Activated effector memory CD4-positive, alpha-beta T cell treated with Interleukin-2 at 50 U/mL for 16 hours (primary cell): ENCODE results near the gene TOR1AIP2.

Source experiments
- DNase-seq: peaks from one replicate; pipeline ENCODE4 v3.0.0-alpha.2; 2020

Gene TOR1AIP2

GRCh38 chr1:179825206-179825605 is 52.4 kb downstream of the TOR1AIP2 start:
- no peak for DNase-seq

- DNase-seq: no peak
Observed at GRCh38 chr1:179824265-179824664, 53.3 kb downstream of the TOR1AIP2 start.

GRCh38 chr1:179823693-179824092 is 53.9 kb downstream of the TOR1AIP2 start:
- DNase-seq: no peak

GRCh38 chr1:179822065-179822464 is 55.5 kb downstream of the TOR1AIP2 start:
- DNase-seq: no peak

GRCh38 chr1:179821524-179821923 is 56.1 kb downstream of the TOR1AIP2 start:
- DNase-seq: no peak

GRCh38 chr1:179820226-179820970 is 57.2 kb downstream of the TOR1AIP2 start:
- no peak for DNase-seq

- no peak for DNase-seq
Observed at GRCh38 chr1:179818743-179819173, 58.8 kb downstream of the TOR1AIP2 start.

GRCh38 chr1:179818260-179818659 is 59.3 kb downstream of the TOR1AIP2 start:
- no peak for DNase-seq

GRCh38 chr1:179817789-179818188 is 59.8 kb downstream of the TOR1AIP2 start:
- DNase-seq: no peak

GRCh38 chr1:179817056-179817455 is 60.5 kb downstream of the TOR1AIP2 start:
- DNase-seq: no peak

GRCh38 chr1:179816196-179816960 is 61.2 kb downstream of the TOR1AIP2 start:
- DNase-seq: no peak

GRCh38 chr1:179815641-179816040 is 62.0 kb downstream of the TOR1AIP2 start:
- DNase-seq: no peak

- DNase-seq: no peak
Observed at GRCh38 chr1:179814546-179814838, 63.1 kb downstream of the TOR1AIP2 start.

- DNase-seq: no peak
Observed at GRCh38 chr1:179813626-179814545, 63.7 kb downstream of the TOR1AIP2 start.

GRCh38 chr1:179812501-179813292 is 64.9 kb downstream of the TOR1AIP2 start:
- no peak for DNase-seq

- no peak for DNase-seq
Observed at GRCh38 chr1:179810367-179810715, 67.3 kb downstream of the TOR1AIP2 start.

- peak; percentile 35 for DNase-seq
Observed at GRCh38 chr1:179809506-179810366, 67.9 kb downstream of the TOR1AIP2 start.

GRCh38 chr1:179808503-179808902 is 69.1 kb downstream of the TOR1AIP2 start:
- no peak for DNase-seq

GRCh38 chr1:179807691-179808485 is 69.7 kb downstream of the TOR1AIP2 start:
- no peak for DNase-seq

- no peak for DNase-seq
Observed at GRCh38 chr1:179807291-179807690, 70.3 kb downstream of the TOR1AIP2 start.

GRCh38 chr1:179806333-179806732 is 71.3 kb downstream of the TOR1AIP2 start:
- no peak for DNase-seq
